ENCODE results near the gene ATP10B.

- no peak for TF ChIP-seq IRF2 (CRISPR knock-in tag; IDR thresholded peaks at IDR 0.05; ENCODE audit: borderline replicate concordance, low read depth)
- no peak for TF ChIP-seq FOXK1 (CRISPR knock-in tag; IDR thresholded peaks at IDR 0.05)
- TF ChIP-seq NR2C2 (CRISPR knock-in tag; IDR thresholded peaks at IDR 0.05): no peak
- TF ChIP-seq TEAD4 (CRISPR knock-in tag; IDR thresholded peaks at IDR 0.05): no peak
- TF ChIP-seq RELA (CRISPR knock-in tag; IDR thresholded peaks at IDR 0.05; ENCODE audit: borderline replicate concordance): no peak
- no peak for TF ChIP-seq ZNF396 (CRISPR knock-in tag; IDR thresholded peaks at IDR 0.05; ENCODE audit: borderline replicate concordance)
- TF ChIP-seq, protein P1, sequence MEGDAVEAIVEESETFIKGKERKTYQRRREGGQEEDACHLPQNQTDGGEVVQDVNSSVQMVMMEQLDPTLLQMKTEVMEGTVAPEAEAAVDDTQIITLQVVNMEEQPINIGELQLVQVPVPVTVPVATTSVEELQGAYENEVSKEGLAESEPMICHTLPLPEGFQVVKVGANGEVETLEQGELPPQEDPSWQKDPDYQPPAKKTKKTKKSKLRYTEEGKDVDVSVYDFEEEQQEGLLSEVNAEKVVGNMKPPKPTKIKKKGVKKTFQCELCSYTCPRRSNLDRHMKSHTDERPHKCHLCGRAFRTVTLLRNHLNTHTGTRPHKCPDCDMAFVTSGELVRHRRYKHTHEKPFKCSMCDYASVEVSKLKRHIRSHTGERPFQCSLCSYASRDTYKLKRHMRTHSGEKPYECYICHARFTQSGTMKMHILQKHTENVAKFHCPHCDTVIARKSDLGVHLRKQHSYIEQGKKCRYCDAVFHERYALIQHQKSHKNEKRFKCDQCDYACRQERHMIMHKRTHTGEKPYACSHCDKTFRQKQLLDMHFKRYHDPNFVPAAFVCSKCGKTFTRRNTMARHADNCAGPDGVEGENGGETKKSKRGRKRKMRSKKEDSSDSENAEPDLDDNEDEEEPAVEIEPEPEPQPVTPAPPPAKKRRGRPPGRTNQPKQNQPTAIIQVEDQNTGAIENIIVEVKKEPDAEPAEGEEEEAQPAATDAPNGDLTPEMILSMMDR (IDR thresholded peaks at IDR 0.05): no peak
Measured at GRCh38 chr5:160847526-160848085, 4.4 kb downstream of the ATP10B start.

All from WTC11 (cell line).